ENCODE data around the gene UBL7. TPM values are rescaled to one million over a fixed set of nuclear protein-coding genes. Genes with fewer than 3 reads are reported as not detected.

The UBL7 gene
- total RNA-seq, 1 experiment from 2014 or later, result 83.9 TPM

DNA sequence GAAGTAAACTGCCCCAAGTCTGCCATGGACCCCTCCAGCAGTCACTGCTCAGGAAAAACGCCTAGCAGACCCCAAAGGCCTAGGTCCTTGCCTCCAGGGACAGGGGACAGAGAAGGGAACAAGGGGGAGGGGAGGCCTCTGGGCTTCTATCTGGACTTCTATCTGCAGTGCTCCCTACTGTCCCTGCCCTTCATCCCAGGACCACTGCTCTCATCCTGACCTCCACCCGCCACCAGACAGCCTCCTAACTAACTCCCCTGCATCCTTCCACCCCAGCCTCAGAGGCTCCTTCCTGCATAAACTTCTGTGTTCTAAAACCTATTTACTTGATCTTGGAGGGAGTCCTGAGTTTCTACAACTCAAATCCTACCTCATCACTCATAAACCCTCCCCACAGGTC, 52.6 kb downstream of the UBL7 start:
- DNase-seq (ENCODE audit: low spot score), result no peak

DNA sequence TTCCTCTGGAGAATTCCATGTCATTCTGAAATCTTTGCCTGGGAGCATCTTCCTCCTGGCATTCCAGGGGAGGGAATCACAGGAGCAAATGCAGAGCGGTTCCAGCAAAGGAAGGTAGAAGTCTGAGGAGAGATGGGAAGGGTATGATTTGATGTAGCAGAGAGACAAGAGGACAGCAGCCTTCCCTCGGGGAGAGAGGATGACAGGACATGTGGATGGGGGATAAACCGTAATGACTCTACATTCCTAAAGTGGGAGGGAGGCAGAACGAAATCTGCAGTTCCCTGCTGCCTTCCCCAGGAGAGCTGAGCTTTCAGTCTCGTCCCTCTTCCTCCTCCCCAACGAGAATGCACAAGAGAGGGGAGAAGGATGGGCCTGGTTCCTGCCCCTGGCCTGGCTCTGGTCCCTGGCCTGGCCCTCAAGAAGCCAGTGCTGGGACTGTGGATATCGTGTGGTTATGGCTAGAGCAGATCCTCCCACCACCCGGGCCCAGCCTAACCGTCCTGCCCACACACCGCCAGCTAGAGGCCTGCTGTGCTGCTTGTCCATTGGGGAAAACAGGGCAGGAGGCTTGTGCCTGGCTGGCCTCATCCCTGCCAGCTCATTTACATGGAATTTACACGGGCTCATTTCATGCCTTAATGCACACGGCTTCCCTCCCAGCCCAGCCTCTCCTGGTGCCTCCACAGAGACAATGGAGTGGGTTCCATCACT, 53.8 kb downstream of the UBL7 start:
- peak; percentile 68 for DNase-seq (ENCODE audit: low spot score)

DNA sequence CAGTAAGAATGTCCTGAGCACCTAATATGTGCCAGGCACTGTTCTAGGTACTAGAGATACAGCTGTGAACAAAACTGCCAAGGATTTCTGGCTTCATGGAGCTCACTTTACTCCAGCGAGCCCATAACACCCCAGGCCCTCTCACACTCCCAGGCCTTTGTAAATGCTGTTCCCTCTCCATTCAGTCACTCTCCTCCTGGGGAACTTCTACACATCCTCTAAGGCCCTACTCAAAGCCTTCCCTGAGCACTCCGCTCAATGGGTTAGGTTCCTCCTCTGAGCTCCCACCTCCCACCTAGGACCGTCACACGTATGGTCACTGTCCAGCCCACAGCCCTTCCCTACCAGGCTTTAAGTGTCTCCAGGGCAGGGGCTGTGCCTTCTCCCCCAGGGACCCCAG, 54.4 kb downstream of the UBL7 start:
- DNase-seq (ENCODE audit: low spot score), result no peak

DNA sequence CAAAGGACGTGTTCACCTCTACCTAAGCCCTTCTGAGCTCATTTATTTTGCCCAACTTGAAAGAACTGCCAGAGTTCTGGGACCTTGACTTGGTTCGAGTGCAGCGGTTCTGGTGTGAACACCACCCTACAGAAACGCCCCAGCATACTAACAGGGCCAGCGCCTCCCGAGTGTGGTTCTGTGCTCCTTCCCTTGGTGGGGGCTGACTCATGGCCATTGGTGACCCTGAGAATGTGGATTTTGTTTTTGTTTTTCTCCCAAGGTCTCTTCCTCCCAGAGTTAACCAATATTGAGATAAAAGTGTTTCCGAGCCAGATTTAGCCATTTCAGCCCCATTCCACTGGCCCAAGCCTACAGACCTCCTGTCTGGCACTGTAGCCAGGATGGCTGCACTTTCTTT, 55.1 kb downstream of the UBL7 start:
- no peak for DNase-seq (ENCODE audit: low spot score)

DNA sequence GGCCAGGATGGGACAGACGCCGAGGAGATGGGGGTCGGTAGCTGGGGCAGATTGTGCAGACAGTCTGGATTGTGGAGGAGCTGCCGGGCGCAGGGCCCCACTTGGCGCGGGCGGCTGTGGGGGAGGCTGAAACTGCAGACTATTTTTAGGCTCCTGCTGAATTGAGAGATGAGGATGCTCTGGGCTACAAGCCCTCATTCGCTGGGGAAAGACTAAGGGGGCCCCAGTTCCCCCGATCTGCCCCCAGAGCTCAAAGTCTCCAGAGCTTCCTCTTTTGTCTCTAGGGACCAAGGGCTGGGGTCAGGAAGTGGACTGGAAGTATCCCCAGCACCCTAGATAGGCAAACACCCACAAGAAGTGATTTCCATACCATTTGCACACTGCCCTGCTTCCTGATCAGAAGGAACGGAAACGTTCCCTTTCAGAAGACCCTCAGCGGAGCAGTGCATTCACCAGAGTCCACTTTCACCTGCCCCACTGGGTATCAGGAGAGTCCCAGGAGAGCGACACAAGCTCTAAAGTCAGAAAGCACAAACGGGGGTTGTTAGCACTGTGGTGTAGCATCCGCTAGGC, 56.9 kb downstream of the UBL7 start:
- DNase-seq (ENCODE audit: low spot score), result no peak

DNA sequence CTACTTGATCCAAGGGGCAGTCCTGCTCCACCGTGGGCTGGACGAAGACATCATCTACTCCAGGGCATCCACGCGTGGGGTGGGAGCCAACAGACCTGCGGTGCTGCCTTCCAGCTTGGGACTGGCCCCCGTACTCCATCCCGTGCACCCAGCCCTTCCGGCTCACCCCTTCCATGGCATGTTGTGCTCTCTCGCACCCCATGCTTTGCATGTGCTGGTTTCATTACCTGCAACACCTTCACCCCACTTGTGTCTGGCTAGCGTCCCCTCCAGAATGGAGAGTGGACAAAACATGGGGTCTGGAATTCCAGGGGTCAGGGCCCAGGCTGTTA, 57.4 kb downstream of the UBL7 start:
- DNase-seq (ENCODE audit: low spot score), result no peak

DNA sequence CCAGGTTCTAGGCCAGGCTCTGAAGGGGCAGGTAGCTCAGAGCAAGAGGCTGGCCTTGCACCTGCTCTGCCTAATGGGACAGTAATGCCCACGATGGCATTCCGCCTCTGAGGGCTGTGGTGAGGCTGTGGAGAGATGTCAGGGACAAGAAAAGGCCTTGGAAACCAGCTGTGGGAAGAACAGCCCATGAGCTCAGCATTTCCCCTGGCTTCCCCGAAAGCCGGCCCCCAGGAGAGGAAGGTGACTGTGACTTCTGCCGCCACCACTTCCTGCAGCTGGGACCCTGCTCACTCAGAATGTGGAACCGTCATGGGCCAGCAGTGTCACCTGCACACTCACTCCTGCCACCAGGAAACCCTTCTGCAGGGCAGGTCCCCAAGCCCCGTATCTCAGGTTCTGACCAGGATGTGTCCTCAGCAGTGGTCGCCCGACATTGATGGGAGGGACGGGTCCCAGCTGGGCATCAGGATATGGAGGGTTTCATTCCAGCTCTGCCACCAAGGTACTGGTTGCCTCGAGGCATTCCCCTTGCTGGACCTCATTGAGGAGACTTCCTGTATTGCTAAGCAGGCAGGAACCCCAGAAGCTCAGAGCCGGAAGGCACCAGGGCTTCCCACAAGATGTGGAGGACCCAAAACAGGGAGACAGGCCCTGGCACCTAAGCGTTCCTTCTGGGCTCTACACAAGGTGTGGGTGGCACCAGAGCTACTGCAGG, 57.9 kb downstream of the UBL7 start:
- DNase-seq (ENCODE audit: low spot score), result no peak

DNA sequence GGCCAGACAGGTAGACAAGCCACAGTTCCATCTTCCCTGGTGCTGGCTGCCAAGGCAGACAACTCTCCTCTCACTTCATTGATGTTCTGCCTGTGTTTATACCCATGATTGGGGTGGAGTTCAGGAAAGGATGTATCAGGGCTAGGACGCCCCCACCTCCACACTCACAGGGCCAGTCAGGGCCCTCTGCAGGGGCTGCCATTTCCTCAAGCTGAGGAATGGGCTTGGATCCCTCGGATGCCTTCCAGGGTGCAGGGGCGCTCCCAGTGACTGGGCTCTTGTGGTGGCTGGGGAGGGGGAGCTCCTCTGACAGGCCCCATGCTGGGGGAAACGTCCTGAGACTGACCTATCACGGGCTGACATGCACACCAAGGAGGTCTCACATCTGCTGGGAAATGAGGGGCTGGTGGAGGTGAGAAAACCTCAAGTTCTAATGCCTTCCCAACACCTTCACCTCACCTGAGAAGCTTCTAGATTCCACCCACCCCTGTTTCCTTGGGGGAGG, 58.6 kb downstream of the UBL7 start:
- no peak for DNase-seq (ENCODE audit: low spot score)

DNA sequence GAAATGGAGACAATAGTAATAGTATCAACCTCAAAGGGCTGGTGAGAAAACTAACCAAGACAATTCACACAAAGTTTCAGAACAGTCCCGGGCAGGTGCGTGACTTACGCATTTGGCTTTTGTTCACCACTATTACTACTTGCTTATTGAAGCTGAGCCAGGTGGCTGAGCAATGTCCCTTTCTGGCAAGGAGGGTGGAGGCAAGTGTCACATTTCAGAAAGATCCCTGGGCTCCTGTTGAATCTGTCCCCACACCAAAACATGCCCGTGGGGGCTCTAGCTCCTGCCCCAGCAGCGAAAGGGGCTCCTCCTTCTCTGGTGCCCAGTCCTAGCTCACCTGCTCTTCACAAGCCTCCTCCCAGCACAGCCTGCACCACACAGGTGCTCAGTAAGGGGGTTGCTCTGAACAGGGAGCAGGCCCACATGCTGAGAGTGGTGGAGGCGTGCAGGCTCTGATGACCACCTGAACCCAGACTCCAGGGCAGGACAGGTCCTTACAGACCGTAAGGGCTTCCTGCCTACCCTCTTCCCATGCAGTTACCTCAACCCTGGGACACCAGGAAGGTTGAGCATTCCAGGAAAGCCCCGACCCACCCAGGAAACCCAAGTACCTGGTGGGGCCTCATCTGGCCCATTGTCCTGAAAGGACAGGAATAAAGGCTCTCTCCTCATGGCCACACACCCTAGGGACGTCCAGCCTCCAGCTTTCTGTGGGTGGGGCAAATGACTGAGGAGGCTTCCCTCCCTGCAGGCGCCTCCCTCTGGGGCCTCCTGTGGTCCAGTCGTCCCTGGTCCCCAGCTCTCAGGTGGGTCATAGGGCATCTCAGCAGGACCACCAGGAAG, 59.8 kb downstream of the UBL7 start:
- DNase-seq (ENCODE audit: low spot score), result no peak

DNA sequence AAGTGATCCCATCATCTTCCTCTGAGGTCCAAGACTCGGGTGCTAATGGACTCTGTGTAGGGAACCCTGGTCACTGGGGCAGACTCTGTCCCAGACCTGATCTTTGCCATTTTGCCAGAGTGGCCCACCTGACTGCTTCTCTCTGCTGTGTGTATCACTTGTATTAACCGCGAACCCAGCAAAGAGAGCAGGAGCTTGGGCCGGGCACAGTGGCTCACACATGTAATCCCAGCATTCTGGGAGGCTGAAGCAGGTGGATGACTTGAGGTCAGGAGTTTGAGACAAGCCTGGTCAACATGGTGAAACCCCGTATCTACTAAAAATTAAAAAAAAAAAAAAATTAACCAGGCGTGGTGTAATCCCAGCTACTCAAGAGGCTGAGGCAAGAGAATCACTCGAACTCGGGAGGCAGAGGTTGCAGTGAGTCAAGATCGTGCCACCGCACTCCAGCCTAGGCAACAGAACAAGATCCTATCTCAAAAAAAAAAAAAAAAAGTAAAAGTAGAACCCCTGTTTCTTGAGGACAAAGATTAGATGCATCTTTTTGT, 60.6 kb downstream of the UBL7 start:
- no peak for DNase-seq (ENCODE audit: low spot score)

DNA sequence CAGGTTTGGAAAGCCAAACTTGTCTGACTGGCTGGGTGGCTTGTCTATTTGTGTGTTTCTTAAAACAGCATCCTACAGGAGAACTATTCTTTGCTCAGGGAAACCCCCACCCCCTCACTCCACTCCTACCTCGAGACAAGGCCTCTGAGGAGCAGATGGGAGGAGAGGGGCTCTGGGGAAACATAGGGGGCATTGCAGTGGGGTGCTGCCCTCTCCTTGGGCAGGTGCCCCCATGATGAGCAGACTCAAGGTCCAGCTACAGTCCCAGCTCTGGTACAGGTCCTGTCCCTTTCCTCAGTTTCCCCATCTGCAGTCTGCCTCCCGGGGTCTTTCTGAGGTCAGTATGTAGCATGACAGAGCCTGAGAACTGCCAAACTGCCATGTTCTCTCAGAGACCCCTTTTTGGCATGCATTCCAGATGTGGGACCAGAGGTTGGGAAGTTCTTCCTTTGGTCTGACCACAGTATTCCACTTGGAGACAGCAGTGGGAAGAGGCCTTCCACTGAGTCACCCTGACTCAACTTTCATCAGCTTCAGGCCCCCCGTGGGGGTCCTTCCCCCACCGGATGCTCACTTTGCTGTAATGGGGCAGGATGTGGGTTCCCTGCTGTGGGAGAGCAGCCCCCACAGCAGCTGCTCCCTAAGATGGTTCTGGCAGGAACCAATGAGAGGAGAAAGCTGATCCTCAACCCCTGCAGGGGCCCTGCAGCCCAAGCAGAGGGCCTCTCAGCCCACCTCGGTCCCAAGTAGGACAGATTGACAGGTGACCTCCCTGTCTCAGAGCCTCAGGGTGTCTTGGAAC, 61.2 kb downstream of the UBL7 start:
- DNase-seq (ENCODE audit: low spot score), result no peak

DNA sequence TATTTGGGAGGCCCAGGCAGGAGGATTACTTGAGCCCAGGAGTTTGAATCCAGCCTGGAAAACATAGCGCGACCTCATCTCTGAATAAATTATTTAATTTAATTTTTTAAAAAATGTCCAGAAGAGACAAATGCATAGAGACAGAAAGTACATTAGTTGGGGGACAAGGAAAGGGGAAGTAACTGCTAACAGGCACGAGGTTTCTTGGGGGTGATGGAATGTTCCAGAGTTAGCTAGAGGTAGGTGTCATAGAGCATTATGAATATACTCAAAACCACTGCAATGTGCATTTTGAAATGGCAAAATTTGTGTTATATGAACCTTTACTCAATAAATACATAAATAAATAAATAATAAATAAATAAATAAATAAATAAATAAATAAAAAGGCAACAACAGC, 61.9 kb downstream of the UBL7 start:
- DNase-seq (ENCODE audit: low spot score), result no peak

DNA sequence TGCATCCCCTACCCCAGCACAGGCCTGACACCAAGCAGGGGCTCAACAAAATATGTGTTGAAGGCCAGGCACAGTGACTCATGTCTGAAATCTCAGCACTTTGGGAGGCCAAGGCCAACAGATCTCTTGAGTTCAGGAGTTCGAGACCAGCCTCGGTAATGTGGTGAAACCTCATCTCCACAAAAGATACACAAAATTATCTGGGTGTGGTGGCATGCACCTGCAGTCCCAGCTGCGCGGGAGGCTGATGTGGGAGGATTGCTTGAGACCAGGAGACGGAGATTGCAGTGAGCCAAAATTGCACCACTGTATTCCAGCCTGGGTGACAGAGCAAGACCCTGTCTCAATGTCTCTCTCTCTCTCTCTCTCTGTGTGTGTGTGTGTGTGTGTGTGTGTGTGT, 62.8 kb downstream of the UBL7 start:
- no peak for DNase-seq (ENCODE audit: low spot score)

DNA sequence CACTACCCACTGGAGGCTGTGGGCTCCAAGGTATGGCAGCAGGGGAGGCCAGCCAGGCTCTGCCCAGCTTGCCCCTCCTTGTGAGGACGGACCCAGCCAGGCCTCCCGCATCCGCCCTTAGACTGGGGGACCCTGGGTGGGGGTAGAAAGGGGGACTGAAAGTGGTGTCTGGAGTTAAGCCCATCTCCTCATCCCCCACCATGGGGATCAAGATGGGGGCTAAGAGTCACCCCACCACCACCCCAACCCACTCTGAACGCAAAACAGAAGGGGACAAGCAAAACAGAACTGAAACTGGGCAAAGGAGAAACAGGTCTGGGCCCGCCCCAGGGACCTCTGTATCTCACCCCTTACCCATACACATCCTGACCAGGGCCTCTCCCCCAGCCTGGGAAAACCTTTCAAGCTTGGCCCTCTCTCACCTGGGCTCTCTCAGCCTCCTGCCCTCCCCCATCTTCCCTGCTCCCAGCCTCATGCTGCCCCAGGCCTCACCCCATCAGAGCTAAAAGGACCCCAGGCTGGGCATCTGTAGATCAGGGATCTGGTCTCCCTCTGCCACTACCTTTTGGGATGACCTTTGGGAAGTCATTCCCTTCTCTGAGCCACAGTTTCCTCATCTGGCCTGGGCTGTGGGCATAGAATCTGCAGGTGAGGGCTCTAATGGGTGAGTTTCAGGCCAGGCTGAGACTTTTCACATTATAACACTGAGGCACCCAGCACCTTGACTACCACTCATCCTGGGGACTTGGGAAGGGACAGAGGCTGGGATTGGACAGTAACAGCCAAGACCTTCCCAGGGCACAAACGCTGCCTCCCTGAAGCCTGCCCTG, 63.5 kb downstream of the UBL7 start:
- no peak for DNase-seq (ENCODE audit: low spot score)

DNA sequence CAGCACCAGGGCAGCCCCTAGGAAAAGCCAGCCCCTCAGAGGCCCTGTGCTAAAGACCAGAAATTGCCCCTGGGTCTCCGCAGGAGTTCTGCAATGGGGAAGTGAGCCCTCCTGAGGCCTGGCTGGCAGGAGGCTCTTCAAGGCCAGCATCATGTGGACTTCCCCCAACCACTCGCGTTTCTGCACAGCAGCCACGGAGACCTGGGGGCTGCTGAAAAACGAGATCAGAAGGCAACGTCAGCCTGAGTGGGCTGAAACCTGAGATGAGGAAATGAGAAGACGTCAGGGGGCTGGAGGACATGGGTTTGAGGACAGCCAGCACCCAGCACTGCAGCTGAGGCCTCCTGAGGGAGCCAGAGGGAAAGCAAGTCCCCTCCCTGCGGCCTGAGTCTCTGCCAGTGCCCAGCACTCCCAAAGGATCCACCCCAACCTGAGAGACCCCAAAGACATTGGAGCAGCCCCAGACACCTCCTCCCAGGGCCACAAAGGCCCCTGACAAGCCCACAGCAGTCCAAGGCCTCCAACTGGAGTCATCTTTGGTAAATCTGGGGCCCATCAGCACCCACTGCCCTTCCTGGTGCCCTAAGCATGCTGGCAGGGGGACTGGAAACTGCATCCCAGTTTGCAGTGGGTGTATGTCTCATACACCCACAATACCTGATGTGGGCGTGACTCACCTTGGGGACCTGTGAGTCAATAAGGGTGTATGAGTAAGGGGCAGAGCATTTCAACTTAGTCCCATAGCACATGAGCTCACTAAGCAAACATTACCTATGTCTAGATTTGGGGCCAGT, 64.3 kb downstream of the UBL7 start:
- peak; percentile 35 for DNase-seq (ENCODE audit: low spot score)

DNA sequence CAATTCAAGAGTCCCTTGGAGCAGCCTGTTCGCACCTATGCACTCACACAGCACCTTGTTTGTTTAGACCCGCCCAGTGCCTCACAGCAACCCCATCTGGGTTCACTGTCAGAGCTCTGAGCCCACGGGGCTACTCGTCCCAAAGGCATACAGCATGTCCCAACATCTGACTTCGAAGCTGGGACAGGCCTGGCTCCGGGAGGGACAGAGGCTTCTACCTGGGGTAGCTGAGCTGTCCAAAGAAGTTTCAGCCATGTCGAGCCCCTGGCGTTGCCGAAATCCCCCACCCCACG, 64.9 kb downstream of the UBL7 start:
- no peak for DNase-seq (ENCODE audit: low spot score)

Data from H4 (cell line).